ENCODE results near the gene ZHX3. TPM values are rescaled to one million over a fixed set of nuclear protein-coding genes. Genes with fewer than 3 reads are reported as not detected.

ZHX3 gene
- total and polyA plus RNA-seq, 2 donors: 15.4 to 28.2 TPM

GRCh38 chr20:41347523-41348429 lies 30.2 kb upstream of the ZHX3 start:
- Histone ChIP-seq H3K36me3 (ENCODE audit: insufficient read depth) (peaks cover 5% of the 10 kb centered on the region), H3K4me3 (ENCODE audit: low read depth, low read length) (no peak overlapping the region), H3K4me1 (ENCODE audit: insufficient read depth) (no peaks in the 10 kb centered on the region), H3K27ac (ENCODE audit: low read depth) (no peak overlapping the region)
- no peak for DNase-seq (ENCODE audit: extremely low spot score)
- 83% methylated on average over 13 of the region's 13 CpGs for WGBS

- no peak overlapping the region for H3K4me3 ChIP-seq (ENCODE audit: low read depth, low read length)
Observed at GRCh38 chr20:41345729-41346067, 28.2 kb upstream of the ZHX3 start.

DNA sequence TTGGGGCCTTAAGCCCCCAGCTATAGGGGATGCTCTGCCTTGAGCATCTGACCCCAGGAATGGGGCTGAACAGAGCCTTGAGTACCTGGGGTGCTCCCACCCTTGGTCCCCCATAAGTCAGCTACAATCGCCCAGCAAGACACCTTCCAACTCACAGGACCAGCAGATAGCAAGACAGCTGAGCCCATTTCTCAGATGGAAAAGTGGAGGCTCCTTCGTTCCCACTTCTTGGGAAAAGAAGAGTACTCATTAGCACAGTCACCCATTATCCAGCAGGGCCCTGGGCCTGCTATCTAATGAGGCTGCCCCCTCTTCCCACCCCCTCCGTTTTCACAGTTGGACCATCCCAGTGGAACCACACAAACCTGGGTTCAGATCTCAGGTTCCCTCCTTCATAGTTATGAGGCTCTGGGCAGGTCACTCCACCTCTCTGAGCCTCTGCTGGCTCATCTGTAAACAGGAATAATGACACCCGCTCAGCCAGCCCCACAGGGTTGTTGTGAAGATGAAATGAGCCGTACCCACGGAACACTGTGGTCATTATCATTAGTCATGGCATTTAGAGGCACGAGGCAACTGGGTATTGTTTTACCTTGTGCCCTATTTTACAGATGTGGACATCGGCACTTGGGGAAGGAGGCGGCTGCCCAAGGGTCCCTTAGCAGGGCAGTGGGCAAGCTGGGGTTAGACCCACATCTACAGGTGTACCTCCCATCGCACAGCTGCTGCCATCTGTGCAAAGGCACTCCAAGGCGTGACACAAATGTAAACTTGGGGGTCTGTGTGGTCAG lies 27.6 kb upstream of the ZHX3 start:
- WGBS: 90% methylated on average over 11 of the region's 11 CpGs
- Histone ChIP-seq H3K4me1 (ENCODE audit: insufficient read depth) (peaks cover 1% of the 10 kb centered on the region), H3K27ac (ENCODE audit: low read depth) (no peak overlapping the region), H3K36me3 (ENCODE audit: insufficient read depth) (peaks cover 5% of the 10 kb centered on the region), H3K4me3 (ENCODE audit: low read depth, low read length) (no peak overlapping the region)
- DNase-seq (ENCODE audit: extremely low spot score): no peak

More at GRCh38 chr20:41345729-41346067, 28.2 kb upstream of the ZHX3 start:
- H3K27ac ChIP-seq (ENCODE audit: low read depth): no peak overlapping the region
- peaks cover 5% of the 10 kb centered on the region for H3K36me3 ChIP-seq (ENCODE audit: insufficient read depth)
- 93% methylated on average over 17 of the region's 17 CpGs for WGBS
- no peak for DNase-seq (ENCODE audit: extremely low spot score)
- H3K4me1 ChIP-seq (ENCODE audit: insufficient read depth): peaks cover 1% of the 10 kb centered on the region

- Histone ChIP-seq H3K27ac (ENCODE audit: low read depth) (no peak overlapping the region), H3K4me1 (ENCODE audit: insufficient read depth) (peaks cover 1% of the 10 kb centered on the region), H3K4me3 (ENCODE audit: low read depth, low read length) (no peak overlapping the region), H3K36me3 (ENCODE audit: insufficient read depth) (peaks cover 5% of the 10 kb centered on the region)
- no peak for DNase-seq (ENCODE audit: extremely low spot score)
- WGBS: 91% methylated on average over 4 of the region's 4 CpGs
Observed at GRCh38 chr20:41344477-41344876, 26.9 kb upstream of the ZHX3 start.

DNA sequence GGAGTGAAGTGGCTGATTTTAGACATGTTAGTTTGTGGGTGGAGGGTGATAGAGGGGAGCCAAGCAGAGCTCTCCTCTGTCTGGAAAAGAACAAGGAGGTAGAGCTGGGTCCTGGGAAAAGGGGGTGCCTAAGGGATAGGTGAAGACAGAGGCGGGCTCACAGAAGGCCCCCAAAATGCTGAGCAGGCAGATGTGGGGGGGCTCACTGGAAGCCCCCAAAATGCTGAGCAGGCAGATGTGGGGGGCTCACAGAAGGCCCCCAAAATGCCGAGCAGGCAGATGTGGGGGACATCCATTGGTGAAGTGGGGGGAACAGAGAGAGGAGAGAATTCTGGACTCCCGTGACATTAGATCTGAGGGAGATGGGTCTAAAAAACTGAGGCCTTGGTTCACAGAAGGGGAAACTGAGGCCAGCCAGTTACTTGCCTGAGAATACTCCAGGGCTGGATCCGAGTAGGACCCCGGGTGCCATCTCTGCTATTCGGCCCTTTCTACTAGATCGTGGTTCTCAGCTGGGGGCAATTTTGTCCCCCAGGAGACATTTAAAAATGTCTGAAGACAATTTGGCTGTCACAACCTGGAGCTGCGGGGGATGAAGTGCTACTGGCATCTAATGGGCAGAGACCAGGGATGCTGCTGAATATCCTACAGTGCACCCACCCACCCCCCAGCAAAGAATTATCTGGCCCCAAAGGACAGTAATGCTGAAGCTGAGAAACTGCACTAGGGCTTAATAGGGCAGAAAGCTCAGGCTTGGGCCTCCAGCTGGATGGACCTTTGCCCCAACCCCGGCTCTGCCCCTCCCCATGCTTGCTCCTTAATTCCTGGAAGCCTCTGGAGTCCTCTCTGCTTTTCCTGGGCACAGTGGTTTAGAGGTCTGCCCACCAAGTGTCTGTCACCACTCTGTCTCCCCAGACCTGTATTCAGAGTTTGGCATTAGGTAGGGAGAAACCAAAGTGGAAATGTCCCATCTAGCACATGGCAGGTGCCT lies 25.2 kb upstream of the ZHX3 start:
- no peaks in the 10 kb centered on the region for H3K36me3 ChIP-seq (ENCODE audit: insufficient read depth)
- WGBS: 96% methylated on average over 9 of the region's 9 CpGs
- DNase-seq (ENCODE audit: extremely low spot score): no peak
- H3K4me1 ChIP-seq (ENCODE audit: insufficient read depth): peaks cover 1% of the 10 kb centered on the region
- H3K27ac ChIP-seq (ENCODE audit: low read depth): no peak overlapping the region
- no peak overlapping the region for H3K4me3 ChIP-seq (ENCODE audit: low read depth, low read length)

DNA sequence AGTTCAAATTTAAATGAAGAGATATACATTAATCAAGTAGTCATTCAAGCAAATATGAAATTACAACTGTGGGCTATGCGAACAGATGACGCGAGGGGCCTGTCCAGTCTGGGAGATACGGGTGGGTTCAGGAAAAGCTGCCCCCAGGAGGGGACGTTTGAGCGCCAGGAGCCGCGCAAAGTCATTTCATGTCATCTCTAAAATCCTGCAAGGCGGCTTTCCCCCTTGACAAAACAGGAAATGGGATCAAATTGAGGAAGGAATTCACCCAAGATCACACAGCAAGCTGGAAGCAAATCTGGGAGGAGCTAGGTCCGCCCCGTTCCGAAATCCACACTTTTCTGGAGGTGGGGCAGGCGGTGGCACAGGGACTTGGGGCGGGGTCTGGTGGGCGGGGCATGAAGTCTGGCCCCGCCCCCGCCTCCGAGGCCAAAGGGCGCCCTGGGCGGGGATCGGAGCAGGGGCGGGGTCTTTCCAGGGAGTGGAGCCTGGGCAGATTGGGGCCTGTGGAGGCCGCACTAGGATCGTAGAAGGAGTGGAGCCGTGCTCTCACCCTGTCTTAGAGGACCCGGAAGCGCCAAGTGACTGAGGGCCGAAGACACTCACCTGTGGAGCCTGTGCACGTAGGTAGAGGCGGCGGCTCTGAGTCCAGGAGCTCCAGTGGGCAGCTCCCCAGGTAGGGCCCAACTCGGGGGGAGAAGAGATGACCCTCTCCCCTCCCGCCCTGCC lies 23.0 kb upstream of the ZHX3 start, which contains the start of gene LPIN3:
TSS of gene LPIN3 (plus strand) at position 495 of the 729 bp plus-strand sequence. CDS start 4,983 bp downstream, outside the sequence.
- DNase-seq (ENCODE audit: extremely low spot score): peak; percentile 67
- Histone ChIP-seq H3K4me1 (ENCODE audit: insufficient read depth) (peaks cover 1% of the 10 kb centered on the region), H3K4me3 (ENCODE audit: low read depth, low read length) (peak within 1 kb of the TSS; percentile 28), H3K27ac (ENCODE audit: low read depth) (peak within 1 kb of the TSS; percentile 51), H3K36me3 (ENCODE audit: insufficient read depth) (no peaks in the 10 kb centered on the region)
- 15% methylated on average over 33 of the region's 33 CpGs for WGBS

DNA sequence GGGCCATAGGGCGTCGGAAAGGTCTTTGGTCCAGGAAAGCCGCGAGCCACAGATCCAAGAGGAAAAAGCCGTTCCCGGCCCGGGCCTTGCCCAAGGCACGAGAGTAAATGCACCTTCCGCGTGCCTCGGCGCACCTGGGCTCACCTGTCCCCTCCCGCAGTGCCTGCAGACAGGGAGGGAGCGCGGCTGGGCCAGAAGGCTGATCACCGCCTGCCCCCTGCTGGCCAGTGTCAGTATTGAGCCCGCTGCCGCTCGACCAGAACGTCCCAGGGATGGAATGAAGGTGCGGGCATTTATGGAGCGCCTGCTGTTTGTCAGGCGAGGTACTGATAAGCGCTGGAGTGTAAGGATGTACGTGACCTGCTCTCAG lies 22.4 kb upstream of the ZHX3 start:
- 8% methylated on average over 25 of the region's 25 CpGs for WGBS
- H3K36me3 ChIP-seq (ENCODE audit: insufficient read depth): no peaks in the 10 kb centered on the region
- peak; percentile 60 for DNase-seq (ENCODE audit: extremely low spot score)
- H3K4me3 ChIP-seq (ENCODE audit: low read depth, low read length): no peak overlapping the region
- H3K4me1 ChIP-seq (ENCODE audit: insufficient read depth): peaks cover 1% of the 10 kb centered on the region
- peak overlapping the region; percentile 43 for H3K27ac ChIP-seq (ENCODE audit: low read depth)

DNA sequence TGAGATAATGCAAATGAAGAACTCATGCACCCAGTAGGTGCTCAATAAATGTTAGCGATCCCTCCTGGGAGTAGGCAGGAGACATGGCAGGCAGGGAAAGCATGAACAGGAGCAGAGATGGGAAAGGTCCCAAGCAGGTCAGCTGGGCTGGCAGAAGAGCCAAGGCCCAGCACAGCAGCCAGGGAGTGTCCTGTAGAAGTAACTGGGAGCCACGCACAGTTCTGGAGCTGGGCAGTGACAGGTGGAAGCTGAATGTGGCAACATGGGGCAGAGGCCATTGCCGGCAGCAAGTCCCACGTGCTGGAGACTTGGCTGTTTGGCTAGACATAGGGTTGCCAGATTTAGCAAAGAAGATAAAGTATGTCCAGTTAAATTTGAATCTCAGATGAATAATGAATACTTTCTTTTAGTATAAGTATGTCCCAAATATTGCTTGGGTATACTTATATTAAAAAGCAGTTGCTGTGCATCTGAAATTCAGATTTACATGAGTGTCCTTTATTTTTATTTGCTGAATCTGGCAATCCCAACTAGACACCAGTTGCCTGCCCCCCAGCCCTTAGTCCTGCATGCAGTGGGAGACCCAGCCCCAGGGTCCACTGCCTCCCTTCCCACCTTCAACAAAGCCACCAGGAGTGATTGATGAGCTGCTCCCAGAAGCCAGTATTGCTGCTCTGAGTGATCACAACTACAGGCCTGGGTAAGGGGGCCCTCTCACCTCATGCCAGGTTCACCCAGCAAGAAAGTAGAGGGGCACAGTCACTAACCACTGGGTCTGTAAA lies 19.4 kb upstream of the ZHX3 start:
- H3K27ac ChIP-seq (ENCODE audit: low read depth): no peak overlapping the region
- H3K4me3 ChIP-seq (ENCODE audit: low read depth, low read length): no peak overlapping the region
- H3K4me1 ChIP-seq (ENCODE audit: insufficient read depth): peaks cover 1% of the 10 kb centered on the region
- H3K36me3 ChIP-seq (ENCODE audit: insufficient read depth): no peaks in the 10 kb centered on the region
- WGBS: 94% methylated on average over 4 of the region's 4 CpGs
- no peak for DNase-seq (ENCODE audit: extremely low spot score)

- DNase-seq (ENCODE audit: extremely low spot score): no peak
- Histone ChIP-seq H3K4me3 (ENCODE audit: low read depth, low read length) (no peak overlapping the region), H3K27ac (ENCODE audit: low read depth) (no peak overlapping the region), H3K36me3 (ENCODE audit: insufficient read depth) (no peaks in the 10 kb centered on the region), H3K4me1 (ENCODE audit: insufficient read depth) (no peaks in the 10 kb centered on the region)
- 87% methylated on average over 1 of the region's 1 CpG for WGBS
Observed at GRCh38 chr20:41335591-41335990, 18.1 kb upstream of the ZHX3 start.

DNA sequence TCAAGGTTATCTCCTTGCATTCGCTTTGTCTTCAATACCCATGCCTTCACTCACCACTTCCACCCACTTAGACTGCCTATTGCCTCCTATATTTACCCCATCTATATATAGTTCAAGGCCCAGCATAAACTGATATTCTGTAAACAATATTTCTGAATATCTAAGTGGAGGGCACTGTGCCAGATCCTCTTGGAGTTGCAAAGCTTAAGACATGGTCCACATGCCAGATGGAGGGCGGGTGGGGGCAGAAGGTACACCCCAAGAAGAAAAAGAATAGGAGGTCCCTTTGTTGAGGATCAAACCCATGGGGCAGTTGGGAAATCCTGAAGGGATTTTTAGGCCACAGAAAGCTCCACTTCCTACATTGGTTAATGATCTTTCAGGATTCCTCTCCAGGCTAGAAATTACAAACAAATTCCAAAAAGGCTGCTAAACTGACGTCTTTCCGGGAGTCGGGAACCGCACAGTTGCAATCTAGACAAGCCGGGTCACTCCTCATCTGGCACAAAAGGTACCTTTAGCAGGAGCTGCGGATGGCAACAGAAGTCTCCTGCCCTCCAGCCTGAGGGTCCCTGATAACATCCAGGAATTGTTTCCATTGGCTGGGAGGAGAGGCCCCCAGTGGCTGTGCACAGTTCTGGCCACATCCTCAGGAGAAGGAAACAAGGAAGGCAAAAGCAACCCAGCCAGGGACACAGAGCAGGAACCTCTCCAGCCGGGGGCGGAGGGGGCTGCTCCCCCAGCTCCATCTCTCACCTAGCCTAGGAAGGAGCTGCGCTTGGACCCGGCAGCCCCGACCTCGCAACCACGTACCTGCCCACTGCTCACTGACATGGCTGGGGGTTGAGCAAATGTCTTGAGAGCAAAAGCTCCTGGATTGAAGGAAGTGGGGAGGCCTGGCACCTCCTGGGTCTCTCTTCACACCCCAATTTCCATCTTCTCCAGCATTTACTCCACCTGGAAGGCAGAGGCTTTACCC lies 17.2 kb upstream of the ZHX3 start:
- H3K4me1 ChIP-seq (ENCODE audit: insufficient read depth): no peaks in the 10 kb centered on the region
- H3K36me3 ChIP-seq (ENCODE audit: insufficient read depth): no peaks in the 10 kb centered on the region
- 74% methylated on average over 15 of the region's 15 CpGs for WGBS
- no peak overlapping the region for H3K4me3 ChIP-seq (ENCODE audit: low read depth, low read length)
- no peak for DNase-seq (ENCODE audit: extremely low spot score)
- no peak overlapping the region for H3K27ac ChIP-seq (ENCODE audit: low read depth)

DNA sequence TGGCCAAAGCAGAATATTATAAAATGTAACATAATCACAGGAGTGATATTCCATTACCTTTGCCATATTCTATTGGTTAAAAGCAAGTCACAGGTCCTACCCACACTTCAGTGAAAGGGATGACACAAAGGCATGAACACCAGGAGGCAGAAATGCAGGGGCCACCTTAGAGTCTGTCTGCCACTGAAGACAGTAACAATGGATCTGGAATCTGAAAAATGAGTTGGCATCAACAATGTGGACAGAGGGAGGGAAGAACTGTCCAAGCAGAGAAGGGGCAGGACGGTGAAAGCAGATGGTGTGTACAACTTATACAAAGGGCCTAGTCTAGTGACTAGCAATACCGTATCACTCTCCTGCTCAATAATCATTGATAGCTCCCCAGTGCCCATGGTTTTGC lies 16.5 kb upstream of the ZHX3 start:
- H3K4me1 ChIP-seq (ENCODE audit: insufficient read depth): no peaks in the 10 kb centered on the region
- 93% methylated on average over 2 of the region's 2 CpGs for WGBS
- H3K27ac ChIP-seq (ENCODE audit: low read depth): no peak overlapping the region
- H3K36me3 ChIP-seq (ENCODE audit: insufficient read depth): no peaks in the 10 kb centered on the region
- no peak for DNase-seq (ENCODE audit: extremely low spot score)
- H3K4me3 ChIP-seq (ENCODE audit: low read depth, low read length): no peak overlapping the region
